ENCODE data around the gene SLC24A3. TPM values are rescaled to one million over a fixed set of nuclear protein-coding genes. Genes with fewer than 3 reads are reported as not detected.

SLC24A3 gene
- total RNA-seq, 2 donors from 2014 or later: 20.4 to 25.3 TPM

DNA sequence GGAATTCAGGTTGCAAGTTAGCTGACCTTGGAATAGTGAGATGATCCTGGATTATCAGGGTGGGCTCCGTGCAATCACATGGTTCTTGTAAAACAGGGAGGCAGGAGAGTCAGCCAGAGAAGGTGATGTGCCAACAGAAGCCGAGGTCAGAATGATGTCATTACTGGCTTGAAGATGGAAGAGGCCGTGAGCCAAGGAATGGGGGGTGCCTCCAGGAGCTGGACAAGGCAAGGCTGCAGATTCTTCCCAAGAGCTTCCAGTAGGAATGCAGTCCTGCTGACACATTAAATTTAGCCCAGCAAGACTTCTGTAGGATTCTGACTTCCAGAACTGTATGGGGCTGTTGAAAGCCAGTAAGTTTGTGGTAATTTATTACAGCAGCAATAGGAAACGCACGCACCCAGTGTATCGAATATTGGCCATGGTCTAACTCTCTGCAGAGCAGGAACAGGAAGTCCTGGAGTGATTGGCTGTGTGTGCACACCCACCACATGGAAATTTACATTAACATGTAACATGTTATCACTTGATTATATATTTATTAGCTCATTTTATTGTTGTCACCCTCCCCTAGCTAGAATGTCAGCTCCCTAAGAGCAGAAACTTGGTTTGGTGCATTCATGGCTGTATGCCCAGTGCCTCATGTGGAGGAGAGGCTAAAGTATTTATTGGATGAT lies 19.1 kb downstream of the SLC24A3 start:
- intact Hi-C loops (cut with DNase I): no loop called here

GRCh38 chr20:19232997-19233794 lies 20.8 kb downstream of the SLC24A3 start:
- intact Hi-C loops (cut with DNase I): no loop called here
- DNase-seq (ENCODE audit: low spot score): no peak

More for the DNA sequence above, 19.1 kb downstream of the SLC24A3 start:
- no peak for DNase-seq (ENCODE audit: low spot score)

- DNase-seq (ENCODE audit: low spot score): no peak
- intact Hi-C loops (cut with DNase I): no loop called here
These were observed 24.1 kb downstream of the SLC24A3 start for GRCh38 chr20:19236371-19237055.

DNA sequence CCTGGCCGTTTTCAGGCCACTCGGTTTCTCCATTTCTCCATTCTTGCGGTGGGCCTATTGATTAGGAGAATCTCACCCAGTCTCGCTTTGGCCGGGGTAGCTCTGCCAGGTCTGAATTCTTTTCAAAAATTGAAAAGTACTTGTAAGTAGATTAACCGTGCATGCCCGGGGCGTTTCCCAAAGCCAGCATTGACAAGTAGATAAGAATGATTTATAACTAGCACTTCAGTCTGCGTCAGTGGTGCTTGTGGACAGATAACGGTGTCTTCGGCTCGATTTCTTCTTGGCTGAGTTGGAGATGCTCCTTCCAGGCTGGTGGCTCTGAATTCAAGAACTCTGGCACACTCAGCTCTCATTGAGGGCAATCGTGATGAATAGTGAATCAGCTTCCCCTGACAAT lies 29.0 kb downstream of the SLC24A3 start:
- intact Hi-C loops (cut with DNase I): no loop called here
- no peak for DNase-seq (ENCODE audit: low spot score)

DNA sequence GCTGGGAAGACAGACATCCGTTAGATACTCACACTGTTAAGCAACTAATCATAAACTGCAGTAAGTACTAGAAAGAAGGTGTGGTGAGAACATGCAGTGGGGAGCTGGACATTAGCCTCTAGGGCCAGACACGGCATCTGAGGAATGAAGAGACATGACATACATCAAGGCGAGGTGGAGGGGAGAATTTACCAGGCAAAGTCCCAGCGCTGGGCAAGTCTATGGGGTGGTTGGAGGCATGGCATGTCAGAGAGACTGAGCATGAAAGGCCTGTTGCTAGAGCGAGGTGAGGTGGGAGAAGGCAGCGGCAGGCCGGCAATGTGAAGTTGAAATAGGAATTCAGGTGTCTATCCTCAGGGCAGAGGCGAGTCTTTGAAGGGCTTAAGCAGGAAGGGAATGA lies 31.8 kb downstream of the SLC24A3 start:
- no peak for DNase-seq (ENCODE audit: low spot score)
- intact Hi-C loops (cut with DNase I): no loop called here

- intact Hi-C loops (cut with DNase I): no loop called here
- DNase-seq (ENCODE audit: low spot score): no peak
These were observed 36.9 kb downstream of the SLC24A3 start for GRCh38 chr20:19249106-19249879.

GRCh38 chr20:19250346-19250745 lies 37.9 kb downstream of the SLC24A3 start:
- intact Hi-C loops (cut with DNase I): no loop called here
- no peak for DNase-seq (ENCODE audit: low spot score)

- intact Hi-C loops (cut with DNase I): no loop called here
- DNase-seq (ENCODE audit: low spot score): no peak
These were observed 39.1 kb downstream of the SLC24A3 start for GRCh38 chr20:19251506-19251905.

GRCh38 chr20:19251958-19252357 lies 39.5 kb downstream of the SLC24A3 start:
- intact Hi-C loops (cut with DNase I): no loop called here
- DNase-seq (ENCODE audit: low spot score): no peak

- intact Hi-C loops (cut with DNase I): no loop called here
- no peak for DNase-seq (ENCODE audit: low spot score)
These were observed 40.1 kb downstream of the SLC24A3 start for GRCh38 chr20:19252451-19253120.

DNA sequence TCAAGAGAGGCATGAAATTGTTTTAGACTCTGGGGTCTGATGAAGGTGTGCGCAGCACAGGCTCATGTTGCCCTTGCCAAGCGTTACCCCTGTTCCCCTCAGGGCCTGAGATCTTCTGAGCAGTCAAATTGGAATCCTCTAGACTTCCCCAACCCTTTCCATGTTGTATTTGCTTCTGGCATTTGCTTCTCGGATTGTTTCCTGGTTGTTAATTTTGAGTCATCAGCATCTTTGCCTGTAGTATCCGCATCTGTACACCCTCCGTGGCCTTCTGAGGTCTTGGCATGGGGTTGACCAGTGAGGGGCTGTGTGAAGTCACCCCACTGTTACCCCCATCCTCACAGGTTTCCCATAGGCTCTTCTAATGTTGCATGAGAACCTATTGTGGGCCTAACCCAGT lies 40.9 kb downstream of the SLC24A3 start:
- intact Hi-C loops (cut with DNase I): no loop called here

DNA sequence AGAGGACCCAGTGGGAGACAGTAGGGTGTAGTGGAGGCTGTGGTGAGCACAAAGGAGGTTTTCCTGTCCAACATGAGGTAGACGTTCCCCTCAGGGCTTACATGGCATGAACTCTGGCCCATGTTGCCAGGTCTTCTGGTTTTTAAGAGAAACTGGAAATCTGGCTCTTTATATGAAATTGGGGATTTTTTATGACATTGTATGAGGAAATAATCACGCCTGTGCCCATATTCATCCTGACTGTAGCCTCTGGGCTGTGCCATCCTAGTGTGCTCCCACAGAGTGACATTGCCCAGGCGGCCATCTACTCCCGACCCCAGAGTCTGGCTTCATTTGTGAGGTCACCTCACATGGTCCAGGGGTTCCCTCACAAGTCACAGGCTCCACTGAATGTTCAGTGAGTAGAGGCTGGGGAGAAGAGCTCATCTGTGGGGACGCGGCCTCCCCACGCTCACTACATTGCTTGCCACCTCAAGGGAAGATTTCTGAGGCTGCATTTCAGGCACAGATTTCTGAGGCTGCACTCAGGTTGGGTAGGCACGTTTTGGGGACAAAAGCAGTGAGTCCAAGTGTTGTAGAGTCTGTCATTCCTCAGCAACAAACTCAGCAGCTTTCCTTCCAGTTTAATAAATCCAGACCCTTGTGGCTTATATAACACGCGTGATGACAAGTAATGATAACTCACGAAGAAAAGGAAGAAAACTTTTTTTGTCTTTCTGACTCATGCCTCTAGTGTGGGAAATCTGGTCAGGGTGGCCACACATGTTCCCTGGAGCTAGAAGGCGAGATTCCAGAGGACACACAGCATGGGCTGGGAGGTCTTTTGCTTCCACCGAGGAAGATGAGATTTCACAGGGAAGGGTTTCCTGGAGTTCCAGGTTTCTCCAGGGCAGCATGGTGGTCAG lies 41.7 kb downstream of the SLC24A3 start:
- no peak for DNase-seq (ENCODE audit: low spot score)
- intact Hi-C loops (cut with DNase I): no loop called here

More for the DNA sequence above, 40.9 kb downstream of the SLC24A3 start:
- no peak for DNase-seq (ENCODE audit: low spot score)

GRCh38 chr20:19254956-19255355 lies 42.5 kb downstream of the SLC24A3 start:
- no peak for DNase-seq (ENCODE audit: low spot score)

GRCh38 chr20:19256085-19256484 lies 43.6 kb downstream of the SLC24A3 start:
- intact Hi-C loops (cut with DNase I): no loop called here
- no peak for DNase-seq (ENCODE audit: low spot score)

More at GRCh38 chr20:19254956-19255355, 42.5 kb downstream of the SLC24A3 start:
- intact Hi-C loops (cut with DNase I): no loop called here

GRCh38 chr20:19256906-19257595 lies 44.6 kb downstream of the SLC24A3 start:
- DNase-seq (ENCODE audit: low spot score): no peak
- intact Hi-C loops (cut with DNase I): no loop called here

- intact Hi-C loops (cut with DNase I): no loop called here
- no peak for DNase-seq (ENCODE audit: low spot score)
These were observed 45.4 kb downstream of the SLC24A3 start for GRCh38 chr20:19257865-19258264.

- DNase-seq (ENCODE audit: low spot score): no peak
- intact Hi-C loops (cut with DNase I): no loop called here
These were observed 46.7 kb downstream of the SLC24A3 start for GRCh38 chr20:19259141-19259591.

Measured in posterior vena cava (tissue), 2 donors.